Mammary epithelial cell (primary cell): ENCODE data around the gene TMPRSS2.

Experiments
- EZH2 ChIP-seq: IDR thresholded peaks from 2 replicates; pipeline ENCODE4 v1.6.1; 2012; ENCODE audit warnings: low read length, inconsistent platforms, borderline replicate concordance
- TF ChIP-seq, protein P1 (sequence below), 2 donors: IDR thresholded peaks in 1 of 2; conservative IDR thresholded peaks in 1 of 2; 2 replicates each; pipeline ENCODE4 v1.5.1; 2011 to 2012; ENCODE audit warnings: inconsistent platforms in 2 of 2, low read length in 2 of 2, mild to moderate bottlenecking in 2 of 2, control low read depth in 1 of 2, low read depth in 1 of 2; ENCODE audit not compliant: insufficient read depth in 1 of 2; ENCODE audit errors: extremely low read depth in 1 of 2

DNA sequence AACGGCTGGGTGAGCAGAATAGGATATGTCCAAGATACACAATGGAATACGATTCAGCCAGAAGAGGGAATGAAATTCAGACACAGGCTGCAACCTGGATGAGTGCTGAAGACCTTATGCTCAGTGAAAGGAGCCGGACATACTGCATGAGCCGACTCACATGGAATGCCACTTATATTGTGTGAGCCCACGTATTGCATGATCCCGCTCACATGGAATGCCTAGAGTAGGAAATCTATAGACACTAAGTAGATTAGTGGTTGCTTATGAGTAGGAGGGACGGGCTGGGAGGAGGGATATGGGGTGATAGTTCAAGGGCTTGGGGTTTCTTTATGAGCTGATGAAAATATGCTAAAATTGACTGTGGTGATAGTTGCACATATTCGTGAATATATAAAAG, 26.8 kb downstream of the TMPRSS2 start:
- TF ChIP-seq EZH2 = no peak
- TF ChIP-seq, protein P1, sequence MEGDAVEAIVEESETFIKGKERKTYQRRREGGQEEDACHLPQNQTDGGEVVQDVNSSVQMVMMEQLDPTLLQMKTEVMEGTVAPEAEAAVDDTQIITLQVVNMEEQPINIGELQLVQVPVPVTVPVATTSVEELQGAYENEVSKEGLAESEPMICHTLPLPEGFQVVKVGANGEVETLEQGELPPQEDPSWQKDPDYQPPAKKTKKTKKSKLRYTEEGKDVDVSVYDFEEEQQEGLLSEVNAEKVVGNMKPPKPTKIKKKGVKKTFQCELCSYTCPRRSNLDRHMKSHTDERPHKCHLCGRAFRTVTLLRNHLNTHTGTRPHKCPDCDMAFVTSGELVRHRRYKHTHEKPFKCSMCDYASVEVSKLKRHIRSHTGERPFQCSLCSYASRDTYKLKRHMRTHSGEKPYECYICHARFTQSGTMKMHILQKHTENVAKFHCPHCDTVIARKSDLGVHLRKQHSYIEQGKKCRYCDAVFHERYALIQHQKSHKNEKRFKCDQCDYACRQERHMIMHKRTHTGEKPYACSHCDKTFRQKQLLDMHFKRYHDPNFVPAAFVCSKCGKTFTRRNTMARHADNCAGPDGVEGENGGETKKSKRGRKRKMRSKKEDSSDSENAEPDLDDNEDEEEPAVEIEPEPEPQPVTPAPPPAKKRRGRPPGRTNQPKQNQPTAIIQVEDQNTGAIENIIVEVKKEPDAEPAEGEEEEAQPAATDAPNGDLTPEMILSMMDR (conservative IDR thresholded peaks at IDR 0.05 in 1 of 2, IDR thresholded peaks at IDR 0.05 in 1 of 2; ENCODE audit: extremely low read depth in 1 of 2, insufficient read depth in 1 of 2, low read depth in 1 of 2, low read length in 2 of 2) = no peak
